RWPE2 (cell line): Measurements from ENCODE around the gene RBM8A.

Experiments
- ATAC-seq: fragments of 200-7000 bp; cut with Tn5 transposase; 3 replicates; pipeline ENCODE4 v1.9.1; 2021; ENCODE audit warnings: low read depth
- DNase-seq: peaks from one replicate; pipeline ENCODE4 v3.0.0-alpha.2; 2020; ENCODE audit warnings: low spot score
- H3K27ac ChIP-seq: fragments of 450-650 bp; 2 replicates; pipeline ENCODE4 v1.5.1; 2017; ENCODE audit warnings: mild to moderate bottlenecking; ENCODE audit not compliant: poor library complexity, severe bottlenecking
- H3K27me3 ChIP-seq: fragments of 250-450 bp; sonication (Bioruptor Pico); 2 replicates; pipeline ENCODE4 v1.5.1; 2021; ENCODE audit warnings: mild to moderate bottlenecking, moderate library complexity; ENCODE audit not compliant: insufficient read depth, poor library complexity, severe bottlenecking
- H3K36me3 ChIP-seq: fragments of 250-450 bp; sonication (Bioruptor Pico); 2 replicates; pipeline ENCODE4 v1.5.1; 2020; ENCODE audit warnings: low read depth, mild to moderate bottlenecking, moderate library complexity
- H3K4me1 ChIP-seq: fragments of 250-450 bp; sonication (Bioruptor Pico); 2 replicates; pipeline ENCODE4 v1.5.1; 2021; ENCODE audit warnings: mild to moderate bottlenecking, moderate library complexity; ENCODE audit not compliant: insufficient read depth, poor library complexity, severe bottlenecking
- H3K4me3 ChIP-seq: fragments of 250-450 bp; sonication (Bioruptor Pico); 2 replicates; pipeline ENCODE4 v1.5.1; 2021; ENCODE audit warnings: mild to moderate bottlenecking, moderate library complexity; ENCODE audit not compliant: severe bottlenecking
- H3K9me3 ChIP-seq: fragments of 250-450 bp; sonication (Bioruptor Pico); 2 replicates; pipeline ENCODE4 v1.5.1; 2021; ENCODE audit warnings: mild to moderate bottlenecking, moderate library complexity; ENCODE audit not compliant: severe bottlenecking
- CTCF ChIP-seq: fragments of 450-650 bp; IDR thresholded peaks from one replicate; pipeline ENCODE4 v1.5.1; 2017; ENCODE audit warnings: mild to moderate bottlenecking, moderate library complexity; ENCODE audit not compliant: poor library complexity, severe bottlenecking

RBM8A gene

GRCh38 chr1:145889722-145890121 is 37.6 kb downstream of the RBM8A start:
- Histone ChIP-seq H3K9me3 (no peaks in the 10 kb centered on the region), H3K27me3 (no peaks in the 10 kb centered on the region), H3K36me3 (no peaks in the 10 kb centered on the region), H3K4me1 (peaks cover 26% of the 10 kb centered on the region), H3K27ac (peak overlapping the region; percentile 97), H3K4me3 (no peak overlapping the region)
- TF ChIP-seq CTCF, result no peak
- DNase-seq (no peak), ATAC-seq (no peak)

GRCh38 chr1:145887631-145888030 is 39.7 kb downstream of the RBM8A start:
- DNase-seq (no peak), ATAC-seq (no peak)
- no peaks in the 10 kb centered on the region for H3K36me3 ChIP-seq
- peaks cover 20% of the 10 kb centered on the region for H3K4me1 ChIP-seq
- H3K27ac ChIP-seq, result no peak overlapping the region
- no peak overlapping the region for H3K4me3 ChIP-seq
- no peak for TF ChIP-seq CTCF
- H3K9me3 ChIP-seq, result no peaks in the 10 kb centered on the region
- H3K27me3 ChIP-seq, result no peaks in the 10 kb centered on the region

- H3K36me3 ChIP-seq, result no peaks in the 10 kb centered on the region
- no peaks in the 10 kb centered on the region for H3K9me3 ChIP-seq
- DNase-seq (no peak), ATAC-seq (no peak)
- no peak overlapping the region for H3K27ac ChIP-seq
- peaks cover 15% of the 10 kb centered on the region for H3K4me1 ChIP-seq
- no peaks in the 10 kb centered on the region for H3K27me3 ChIP-seq
- TF ChIP-seq CTCF, result no peak
- H3K4me3 ChIP-seq, result no peak overlapping the region
These were observed 40.5 kb downstream of the RBM8A start for GRCh38 chr1:145886816-145887215.

- no peak; the same call in 2 of the 3 replicates for ATAC-seq
- Histone ChIP-seq H3K9me3 (no peaks in the 10 kb centered on the region), H3K27ac (no peak overlapping the region), H3K4me3 (peak overlapping the region; percentile 61), H3K27me3 (no peaks in the 10 kb centered on the region), H3K4me1 (peaks cover 11% of the 10 kb centered on the region), H3K36me3 (no peaks in the 10 kb centered on the region)
- no peak for DNase-seq
- TF ChIP-seq CTCF, result no peak
These were observed 40.9 kb downstream of the RBM8A start for GRCh38 chr1:145886390-145886789.

GRCh38 chr1:145885738-145886287 is 41.5 kb downstream of the RBM8A start, which contains the start of gene ANKRD35:
Gene ANKRD35 (minus strand): TSS chr1:145885866. CDS start chr1:145885758, 108 bp downstream.
- Histone ChIP-seq H3K4me1 (peaks cover 6% of the 10 kb centered on the region), H3K27me3 (no peaks in the 10 kb centered on the region), H3K27ac (no peak within 1 kb of the TSS), H3K9me3 (no peaks in the 10 kb centered on the region), H3K4me3 (peak within 1 kb of the TSS; percentile 61), H3K36me3 (no peaks in the 10 kb centered on the region)
- peak; percentile 83 for DNase-seq
- TF ChIP-seq CTCF, result no peak
- ATAC-seq, result peak; percentile 99
